Spleen (tissue), 11 donors: ENCODE results near the gene METTL24. TPM values are rescaled to one million over a fixed set of nuclear protein-coding genes. Genes with fewer than 3 reads are reported as not detected.

ENCODE experiments used
- DNase-seq: peaks from one replicate; pipeline ENCODE4 v3.0.0-alpha.2; 2020
- H3K27ac ChIP-seq, 8 donors: fragments of 200-600 bp; sonication (generic) in 7 of 8; 1 replicate in 4 of 8; 2 replicates in 4 of 8; pipeline versions ENCODE4 v1.5.0 to v1.8.0; 2016 to 2021; ENCODE audit warnings: inconsistent platforms in 4 of 8, mild to moderate bottlenecking in 4 of 8, moderate library complexity in 1 of 8
- H3K27me3 ChIP-seq, 7 donors: fragments of 200-600 bp; sonication (generic) in 6 of 7; replicated peaks in 1 of 7; 1 replicate in 4 of 7; 2 replicates in 3 of 7; pipeline versions ENCODE4 v1.5.0 to v1.8.0; 2016 to 2021; ENCODE audit warnings: inconsistent platforms in 3 of 7, mild to moderate bottlenecking in 1 of 7
- H3K36me3 ChIP-seq, 6 donors: fragments of 200-600 bp; sonication (generic) in 5 of 6; 1 replicate in 4 of 6; 2 replicates in 2 of 6; pipeline versions ENCODE4 v1.5.0 to v1.8.0; 2016 to 2021; ENCODE audit warnings: inconsistent platforms in 2 of 6
- H3K4me1 ChIP-seq, 6 donors: fragments of 200-600 bp; sonication (generic) in 5 of 6; 1 replicate in 3 of 6; 2 replicates in 3 of 6; pipeline versions ENCODE4 v1.5.0 to v1.8.0; 2016 to 2021; ENCODE audit warnings: inconsistent platforms in 3 of 6
- H3K4me3 ChIP-seq, 8 donors: fragments of 200-600 bp; sonication (generic) in 7 of 8; 1 replicate in 4 of 8; 2 replicates in 4 of 8; pipeline versions ENCODE4 v1.5.0 to v1.8.0; 2016 to 2021; ENCODE audit warnings: inconsistent platforms in 4 of 8, mild to moderate bottlenecking in 4 of 8, moderate library complexity in 2 of 8
- H3K9me3 ChIP-seq, 8 donors: fragments of 200-600 bp; sonication (generic) in 7 of 8; 1 replicate in 4 of 8; 2 replicates in 4 of 8; pipeline versions ENCODE4 v1.5.0 to v1.8.0; 2016 to 2021; ENCODE audit warnings: inconsistent platforms in 4 of 8
- POLR2A ChIP-seq, 3 donors: fragments of 450-650 bp; IDR thresholded peaks; one replicate each; pipeline ENCODE4 v1.5.1; 2017; ENCODE audit warnings: antibody characterized with exemption in 3 of 3, mild to moderate bottlenecking in 1 of 3
- POLR2AphosphoS5 ChIP-seq, 3 donors: sonication (generic); formaldehyde crosslinking; IDR thresholded peaks; one replicate each; pipeline ENCODE4 v1.5.1; 2017; ENCODE audit warnings: antibody characterized with exemption in 3 of 3
- WGBS, 5 donors: extraction: QIAGEN DNeasy Blood & Tissue Kit in 3 of 5; methylation state at CpG; one replicate each; pipeline versions ENCODE4 v1.1.5 to v1.1.7; 2013 to 2018; 5-methylcytosine and 5-hydroxymethylcytosine counted together
- intact Hi-C: fragments of 100-400 bp; cut with DNase I; formaldehyde crosslinking; loops from one replicate; pipeline ENCODE4 v1.15.0; 2023; ENCODE audit warnings: low total_unique reads
- polyA plus RNA-seq, 3 donors: library from polyadenylated mRNA; stranded (reverse); fragments of 200-250 nt; gene quantifications; one replicate each; pipeline ENCODE4 v1.2.1, GENCODE V29; 2013
- total RNA-seq, 7 donors: library from RNA; depleted of rRNA in 3 of 7; stranded (reverse); fragments of >200 nt in 3 of 7; fragmentation: NEBNext Ultra II Directional in 4 of 7; extraction: Animal tissue kit (Norgen Biotek cat#: 25700) in 4 of 7; gene quantifications; one replicate each; pipeline versions ENCODE4 v1.1.0 to v1.2.1, GENCODE V29; 2016 to 2021
- TF ChIP-seq, protein P1 (sequence below), 11 experiments: fragments of 200-600 bp in 7 of 11; fragments of 450-650 bp in 4 of 11; sonication (generic) in 4 of 11; IDR thresholded peaks in 8 of 11; conservative IDR thresholded peaks in 3 of 11; 1 replicate in 7 of 11; 2 replicates in 4 of 11; pipeline versions ENCODE4 v1.4.0 to v1.8.0; 2016 to 2021; ENCODE audit warnings: antibody characterized with exemption in 11 of 11, inconsistent platforms in 4 of 11, mild to moderate bottlenecking in 1 of 11
- donor health status: healthy with polysubstance abuse.
- donor health status: DM: no; HTN: no; CAD: no; lungs with moderate emphysema.
- donor health status: DM: no; HTN: no; CAD: no.
- donor health status: Bipolar disorder and iron deficiency.
- donor health status: healthy.
- donor health status: DM: no; HTN: no; CAD: no.
- donor health status: DM: yes; HTN: yes; CAD: no.

METTL24 gene
- total and polyA plus RNA-seq, 10 donors: 0.67 to 1.2 (median 0.98) TPM; not detected in 5

DNA sequence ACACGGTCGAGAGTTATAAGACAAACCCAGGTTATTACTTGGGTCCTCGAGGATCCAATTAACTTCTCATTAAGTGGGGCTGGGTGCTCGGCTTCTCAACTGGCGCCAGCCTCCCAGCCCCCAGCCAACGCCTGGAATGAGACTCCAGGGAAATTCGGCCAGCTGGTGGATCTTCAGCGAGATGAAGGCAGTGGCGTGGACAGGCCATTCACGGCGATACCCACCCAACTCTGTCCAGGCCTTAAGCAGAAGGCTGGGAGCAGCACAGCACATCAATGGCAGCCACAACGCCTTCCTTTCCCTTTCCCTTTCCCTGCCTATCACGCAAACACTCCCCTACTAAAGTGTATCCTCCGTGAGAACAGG, 868 bp downstream of the METTL24 start:
- no peaks in the 10 kb centered on the region for H3K36me3 ChIP-seq
- peak overlapping the region; percentile 31 to 72 (median 45) for H3K4me3 ChIP-seq
- TF ChIP-seq POLR2AphosphoS5 (IDR thresholded peaks at IDR 0.05) (no peak), POLR2A (IDR thresholded peaks at IDR 0.05) (no peak)
- TF ChIP-seq, protein P1, sequence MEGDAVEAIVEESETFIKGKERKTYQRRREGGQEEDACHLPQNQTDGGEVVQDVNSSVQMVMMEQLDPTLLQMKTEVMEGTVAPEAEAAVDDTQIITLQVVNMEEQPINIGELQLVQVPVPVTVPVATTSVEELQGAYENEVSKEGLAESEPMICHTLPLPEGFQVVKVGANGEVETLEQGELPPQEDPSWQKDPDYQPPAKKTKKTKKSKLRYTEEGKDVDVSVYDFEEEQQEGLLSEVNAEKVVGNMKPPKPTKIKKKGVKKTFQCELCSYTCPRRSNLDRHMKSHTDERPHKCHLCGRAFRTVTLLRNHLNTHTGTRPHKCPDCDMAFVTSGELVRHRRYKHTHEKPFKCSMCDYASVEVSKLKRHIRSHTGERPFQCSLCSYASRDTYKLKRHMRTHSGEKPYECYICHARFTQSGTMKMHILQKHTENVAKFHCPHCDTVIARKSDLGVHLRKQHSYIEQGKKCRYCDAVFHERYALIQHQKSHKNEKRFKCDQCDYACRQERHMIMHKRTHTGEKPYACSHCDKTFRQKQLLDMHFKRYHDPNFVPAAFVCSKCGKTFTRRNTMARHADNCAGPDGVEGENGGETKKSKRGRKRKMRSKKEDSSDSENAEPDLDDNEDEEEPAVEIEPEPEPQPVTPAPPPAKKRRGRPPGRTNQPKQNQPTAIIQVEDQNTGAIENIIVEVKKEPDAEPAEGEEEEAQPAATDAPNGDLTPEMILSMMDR (IDR thresholded peaks at IDR 0.05 in 8 of 11, conservative IDR thresholded peaks at IDR 0.05 in 3 of 11): no peak
- intact Hi-C loops: no loop called here
- peaks cover 0 to 50% (median 26%) of the 10 kb centered on the region in 7 donors for H3K27me3 ChIP-seq
- WGBS, 5 donors: 46 to 69% (median 65%) methylated on average over 14 of the region's 14 CpGs
- H3K4me1 ChIP-seq: peaks cover 0 to 15% (median 11%) of the 10 kb centered on the region in 6 donors
- no peaks in the 10 kb centered on the region for H3K9me3 ChIP-seq
- no peak overlapping the region for H3K27ac ChIP-seq
- DNase-seq: no peak

DNA sequence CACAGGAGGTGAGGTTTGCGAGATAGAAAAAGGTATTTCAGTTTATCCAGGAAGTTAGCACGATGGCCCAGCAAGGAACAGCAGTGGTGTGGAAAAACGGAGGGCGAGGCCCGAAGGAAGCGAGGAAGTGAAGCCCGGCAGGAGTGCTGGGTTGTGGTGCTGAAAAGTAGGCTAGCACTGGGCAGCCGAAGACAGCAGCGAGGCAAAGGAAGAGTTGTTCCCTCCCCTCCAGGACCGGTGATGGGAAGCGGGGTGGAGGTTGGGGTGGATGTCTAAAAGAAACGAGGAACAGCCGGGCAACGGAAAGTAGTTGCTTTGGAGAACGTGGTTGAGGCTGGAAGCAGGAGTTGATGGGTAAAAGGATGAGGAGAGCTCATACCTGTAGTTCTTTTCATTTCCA, 1.4 kb downstream of the METTL24 start:
- H3K4me1 ChIP-seq: peaks cover 0 to 15% (median 11%) of the 10 kb centered on the region in 6 donors

DNA sequence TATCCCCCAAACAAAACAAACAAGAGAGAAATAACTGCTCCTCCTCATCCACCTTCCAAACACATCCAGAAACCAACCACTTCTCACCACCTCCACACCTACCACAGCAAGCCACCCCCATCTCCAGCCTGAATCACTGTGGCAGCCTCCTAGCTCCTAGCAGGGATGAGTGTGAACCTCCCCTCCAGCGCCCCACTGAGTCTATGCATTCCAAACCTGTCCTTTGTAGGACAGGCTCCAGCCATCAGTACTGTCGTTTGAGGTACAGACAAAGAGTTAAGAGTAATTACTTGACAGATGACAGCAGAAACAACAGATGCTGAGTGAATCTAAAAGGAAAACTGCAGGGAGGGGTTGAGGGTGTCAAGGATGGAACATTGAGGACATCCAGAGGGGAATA, 2.4 kb downstream of the METTL24 start:
- no peak overlapping the region for H3K4me3 ChIP-seq
- H3K36me3 ChIP-seq: no peaks in the 10 kb centered on the region
- no peaks in the 10 kb centered on the region for H3K9me3 ChIP-seq
- no peak for DNase-seq
- H3K4me1 ChIP-seq: peaks cover 0 to 15% (median 11%) of the 10 kb centered on the region in 6 donors
- TF ChIP-seq, protein P1 (IDR thresholded peaks at IDR 0.05 in 8 of 11, conservative IDR thresholded peaks at IDR 0.05 in 3 of 11): no peak
- TF ChIP-seq POLR2A (IDR thresholded peaks at IDR 0.05): no peak
- TF ChIP-seq POLR2AphosphoS5 (IDR thresholded peaks at IDR 0.05): no peak
- peaks cover 0 to 45% (median 26%) of the 10 kb centered on the region in 7 donors for H3K27me3 ChIP-seq
- intact Hi-C loops: no loop called here
- H3K27ac ChIP-seq: no peak overlapping the region
- WGBS, 5 donors: 82 to 90% (median 85%) methylated on average over 2 of the region's 2 CpGs

More for the DNA sequence above, 1.4 kb downstream of the METTL24 start:
- Histone ChIP-seq H3K27ac (no peak overlapping the region), H3K4me3 (peak overlapping the region in 1 of 8 donors; percentile 46), H3K27me3 (peaks cover 0 to 50% (median 26%) of the 10 kb centered on the region in 7 donors), H3K9me3 (no peaks in the 10 kb centered on the region), H3K36me3 (no peaks in the 10 kb centered on the region)
- WGBS, 5 donors: 70 to 80% (median 79%) methylated on average over 15 of the region's 15 CpGs
- TF ChIP-seq POLR2AphosphoS5 (IDR thresholded peaks at IDR 0.05): no peak
- no peak for DNase-seq
- intact Hi-C loops: no loop called here

DNA sequence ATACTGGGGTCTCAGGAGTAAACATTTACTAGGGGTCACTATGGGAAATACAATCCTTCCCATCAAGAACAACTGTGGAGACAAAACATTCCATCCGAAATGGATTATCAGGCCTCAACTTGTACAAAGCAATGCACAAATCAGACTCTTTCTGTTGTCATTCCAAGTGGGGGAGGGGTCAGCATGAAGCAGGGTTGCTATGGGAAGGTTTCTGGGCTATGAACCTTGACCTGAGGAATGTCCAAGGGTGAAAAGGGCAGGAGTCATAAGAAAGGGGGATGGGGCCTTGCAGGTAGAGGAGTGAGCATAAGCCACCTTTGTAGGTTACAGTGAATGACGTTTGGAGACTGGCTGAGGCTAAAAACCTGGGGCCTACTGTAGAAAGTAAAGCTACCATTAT, 3.1 kb downstream of the METTL24 start:
- H3K27me3 ChIP-seq: peaks cover 0 to 38% (median 26%) of the 10 kb centered on the region in 7 donors
- no peaks in the 10 kb centered on the region for H3K36me3 ChIP-seq
- H3K27ac ChIP-seq: no peak overlapping the region
- DNase-seq: no peak
- WGBS, 5 donors: 78 to 93% (median 88%) methylated on average over 2 of the region's 2 CpGs
- TF ChIP-seq, protein P1 (IDR thresholded peaks at IDR 0.05 in 8 of 11, conservative IDR thresholded peaks at IDR 0.05 in 3 of 11): no peak
- TF ChIP-seq POLR2A (IDR thresholded peaks at IDR 0.05) (no peak), POLR2AphosphoS5 (IDR thresholded peaks at IDR 0.05) (no peak)
- intact Hi-C loops: no loop called here
- no peaks in the 10 kb centered on the region for H3K9me3 ChIP-seq
- no peak overlapping the region for H3K4me3 ChIP-seq
- H3K4me1 ChIP-seq: peaks cover 0 to 15% (median 11%) of the 10 kb centered on the region in 6 donors

DNA sequence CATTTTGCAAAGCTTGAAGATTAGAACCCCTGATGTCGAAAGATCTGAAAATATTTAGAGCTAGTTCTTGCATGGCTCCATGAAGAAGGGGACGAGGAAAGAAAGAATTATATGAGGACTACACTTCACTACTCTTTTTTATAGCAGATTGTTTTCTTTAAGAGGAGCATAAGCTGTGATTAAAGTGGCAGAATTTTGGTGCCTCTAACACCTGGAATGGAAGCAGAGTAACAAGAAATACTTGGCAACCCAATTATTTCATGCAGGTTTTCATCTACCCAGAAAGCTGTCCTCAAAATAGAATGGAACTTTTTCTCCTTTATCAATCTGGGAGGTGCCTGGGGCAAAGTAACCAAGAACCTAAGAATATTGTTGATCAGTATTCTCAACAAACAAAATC, 4.0 kb downstream of the METTL24 start:
- Histone ChIP-seq H3K4me3 (no peak overlapping the region), H3K27me3 (peaks cover 0 to 31% (median 20%) of the 10 kb centered on the region in 7 donors), H3K4me1 (peaks cover 0 to 15% (median 11%) of the 10 kb centered on the region in 6 donors), H3K27ac (no peak overlapping the region), H3K9me3 (no peaks in the 10 kb centered on the region), H3K36me3 (no peaks in the 10 kb centered on the region)
- DNase-seq: no peak
- intact Hi-C loops: no loop called here
- TF ChIP-seq POLR2A (IDR thresholded peaks at IDR 0.05) (no peak), POLR2AphosphoS5 (IDR thresholded peaks at IDR 0.05) (no peak)
- TF ChIP-seq, protein P1 (IDR thresholded peaks at IDR 0.05 in 8 of 11, conservative IDR thresholded peaks at IDR 0.05 in 3 of 11): no peak
- WGBS, 5 donors: 86 to 97% (median 92%) methylated on average over 2 of the region's 2 CpGs
